ENCODE results near the gene LRBA.

DNA sequence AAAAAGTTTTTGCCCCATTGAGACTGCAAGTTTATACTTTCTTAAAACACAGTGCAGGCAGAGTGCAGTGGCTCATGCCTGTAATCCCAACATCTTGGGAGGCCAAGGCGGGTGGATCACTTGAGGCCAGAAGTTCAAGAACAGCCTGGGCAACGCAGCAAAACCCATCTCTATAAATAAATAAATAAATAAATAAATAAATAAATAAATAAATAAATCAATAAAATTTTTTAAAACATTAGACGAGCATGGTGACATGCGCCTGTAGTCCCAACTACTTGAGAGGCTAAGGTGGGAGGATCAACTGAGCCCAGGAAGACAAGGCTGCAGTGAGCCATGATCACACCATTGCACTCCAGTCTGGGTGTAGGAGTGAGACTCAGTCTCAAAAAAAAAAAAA is 213.3 kb downstream of the LRBA start:
- TF ChIP-seq POLR2A (IDR thresholded peaks at IDR 0.05; ENCODE audit: low read depth, low read length): no peak
- TF ChIP-seq POLR2AphosphoS5 (IDR thresholded peaks at IDR 0.05; ENCODE audit: low read depth, low read length): no peak

Data from GM12891 (cell line).